HCT116 (cell line): ENCODE results near the gene TIMP3.

Source experiments
- CTCF ChIP-seq, 3 experiments: fragments of 200-600 bp in 1 of 3; sonication (generic) in 1 of 3; IDR thresholded peaks in 2 of 3; conservative IDR thresholded peaks in 1 of 3; 2 replicates each; pipeline ENCODE4 v1.5.1; 2012 to 2017; ENCODE audit warnings: low read depth in 2 of 3, low read length in 2 of 3, antibody characterized with exemption in 1 of 3, borderline replicate concordance in 1 of 3, control low read depth in 1 of 3, mild to moderate bottlenecking in 1 of 3, mixed read lengths in 1 of 3, mixed run types in 1 of 3, moderate library complexity in 1 of 3; ENCODE audit not compliant: insufficient read depth in 1 of 3
- MAX ChIP-seq: IDR thresholded peaks from 2 replicates; pipeline ENCODE4 v1.6.1; 2012
- POLR2A ChIP-seq: IDR thresholded peaks from 2 replicates; pipeline ENCODE4 v1.7.0; 2011; ENCODE audit warnings: borderline replicate concordance; ENCODE audit not compliant: insufficient read depth, insufficient read length; ENCODE audit errors: extremely low read depth
- RAD21 ChIP-seq: IDR thresholded peaks from 2 replicates; pipeline ENCODE4 v1.6.1; 2012; ENCODE audit warnings: low read depth, mild to moderate bottlenecking
- SP1 ChIP-seq: IDR thresholded peaks from 2 replicates; pipeline ENCODE4 v1.6.1; 2012; ENCODE audit warnings: low read depth
- SRF ChIP-seq: IDR thresholded peaks from 2 replicates; pipeline ENCODE4 v1.6.1; 2012; ENCODE audit warnings: low read depth
- ZNF274 ChIP-seq: fragments of 200-500 bp; sonication (Bioruptor generic); IDR thresholded peaks from 2 replicates; pipeline ENCODE4 v1.6.1; 2014; ENCODE audit warnings: mild to moderate bottlenecking, low read depth, low read length, inconsistent platforms

- TF ChIP-seq ZNF274 (no peak), SP1 (no peak), RAD21 (no peak), CTCF (IDR thresholded peaks at IDR 0.05 in 2 of 3, conservative IDR thresholded peaks at IDR 0.05 in 1 of 3; ENCODE audit: borderline replicate concordance in 1 of 3, insufficient read depth in 1 of 3, low read depth in 2 of 3, low read length in 2 of 3) (no peak), MAX (no peak), SRF (no peak), POLR2A (no peak)
Measured at GRCh38 chr22:32795214-32795596, 6.3 kb upstream of the TIMP3 start.
